B cell (primary cell): ENCODE data around the gene PCF11. TPM values are rescaled to one million over a fixed set of nuclear protein-coding genes. Genes with fewer than 3 reads are reported as not detected.

Experiments used
- ATAC-seq: fragments of 200-7000 bp; cut with Tn5 transposase; one replicate; pipeline ENCODE4 v1.10.0; 2021; ENCODE audit warnings: low read depth, mild to moderate bottlenecking, moderate number of reproducible peaks, moderate library complexity
- CTCF ChIA-PET: fragments of 350-600 bp; sonication (Branson Sonifier 250); formaldehyde crosslinking; loops from one replicate; lab custom pipeline; 2021; ENCODE audit warnings: antibody characterized with exemption, inconsistent platforms; lab: Charles Lee
- POLR2A ChIA-PET: fragments of 350-600 bp; sonication (Branson Sonifier 250); formaldehyde crosslinking; loops from one replicate; lab custom pipeline; 2021; ENCODE audit warnings: antibody characterized with exemption; lab: Charles Lee
- DNase-seq: peaks from one replicate; pipeline ENCODE4 v3.0.0; 2013
- H2AFZ ChIP-seq: 2 replicates; pipeline ENCODE4 v1.6.1; 2012; ENCODE audit warnings: mild to moderate bottlenecking, low read depth, low read length; ENCODE audit not compliant: insufficient read depth, poor library complexity, severe bottlenecking
- H3K27ac ChIP-seq, 2 donors: 1 replicate in 1 of 2; 2 replicates in 1 of 2; pipeline ENCODE4 v1.5.1; 2012 to 2013; ENCODE audit warnings: low read length in 2 of 2, mild to moderate bottlenecking in 2 of 2, moderate library complexity in 1 of 2
- H3K27me3 ChIP-seq, 4 experiments: fragments of 200-600 bp in 1 of 4; sonication (generic) in 1 of 4; replicated peaks in 1 of 4; 1 replicate in 2 of 4; 2 replicates in 2 of 4; pipeline versions ENCODE4 v1.6.1 to v1.7.0; 2013 to 2016; ENCODE audit warnings: low read length in 3 of 4, mild to moderate bottlenecking in 2 of 4, mixed read lengths in 1 of 4, moderate library complexity in 1 of 4; ENCODE audit not compliant: insufficient read depth in 4 of 4, control insufficient read depth in 3 of 4; ENCODE audit errors: control extremely low read depth in 1 of 4
- H3K36me3 ChIP-seq, 2 experiments: replicated peaks in 1 of 2; 1 replicate in 1 of 2; 2 replicates in 1 of 2; pipeline versions ENCODE4 v1.6.1 to v1.7.1; 2013; ENCODE audit warnings: low read length in 1 of 2; ENCODE audit not compliant: insufficient read depth in 2 of 2, control insufficient read depth in 1 of 2; ENCODE audit errors: control extremely low read depth in 1 of 2, extremely low read depth in 1 of 2
- H3K4me1 ChIP-seq, 2 donors: fragments of 200-600 bp in 1 of 2; sonication (generic) in 1 of 2; 1 replicate in 1 of 2; 2 replicates in 1 of 2; pipeline versions ENCODE4 v1.5.1 to v1.6.1; 2013 to 2017; ENCODE audit warnings: low read length in 2 of 2; ENCODE audit not compliant: control insufficient read depth in 2 of 2, insufficient read depth in 2 of 2
- H3K4me2 ChIP-seq: replicated peaks from 2 replicates; pipeline ENCODE3; 2012; ENCODE audit warnings: mild to moderate bottlenecking, low read depth, low read length; ENCODE audit not compliant: poor library complexity, severe bottlenecking
- H3K4me3 ChIP-seq, 5 experiments: fragments of 200-600 bp in 1 of 5; sonication (generic) in 1 of 5; 1 replicate in 3 of 5; 2 replicates in 2 of 5; pipeline versions ENCODE4 v1.5.1 to v1.7.0; 2011 to 2016; ENCODE audit warnings: low read length in 4 of 5, mild to moderate bottlenecking in 4 of 5, low read depth in 2 of 5, control low read depth in 1 of 5, moderate library complexity in 1 of 5; ENCODE audit not compliant: insufficient read depth in 1 of 5; ENCODE audit errors: control extremely low read depth in 1 of 5, extremely low read depth in 1 of 5
- H3K79me2 ChIP-seq: fragments of 200-600 bp; sonication (generic); one replicate; pipeline ENCODE4 v1.6.0; 2016; ENCODE audit warnings: low read length; ENCODE audit not compliant: control insufficient read depth, insufficient read depth
- H3K9ac ChIP-seq: fragments of 200-600 bp; sonication (generic); 2 replicates; pipeline ENCODE4 v1.6.1; 2017; ENCODE audit warnings: mild to moderate bottlenecking, low read length, moderate library complexity
- H3K9me3 ChIP-seq, 3 donors: one replicate each; pipeline versions ENCODE4 v1.6.1 to v1.7.1; 2013; ENCODE audit warnings: low read length in 2 of 3; ENCODE audit not compliant: control insufficient read depth in 2 of 3, insufficient read depth in 1 of 3; ENCODE audit errors: control extremely low read depth in 1 of 3
- H4K20me1 ChIP-seq: 2 replicates; pipeline ENCODE4 v1.6.0; 2012; ENCODE audit warnings: mild to moderate bottlenecking, low read length; ENCODE audit not compliant: insufficient read depth, control insufficient read depth, poor library complexity, severe bottlenecking
- H3K27ac Mint-ChIP-seq: one replicate; pipeline ENCODE4 v1.8.0; 2021; ENCODE audit warnings: mixed read lengths
- H3K27me3 Mint-ChIP-seq: one replicate; pipeline ENCODE4 v1.8.0; 2021; ENCODE audit warnings: mixed read lengths
- H3K4me1 Mint-ChIP-seq: one replicate; pipeline ENCODE4 v1.8.0; 2021; ENCODE audit warnings: mixed read lengths
- H3K4me3 Mint-ChIP-seq: one replicate; pipeline ENCODE4 v1.8.0; 2021; ENCODE audit warnings: mixed read lengths
- H3K9me3 Mint-ChIP-seq: one replicate; pipeline ENCODE4 v1.8.0; 2022; ENCODE audit warnings: mixed read lengths; ENCODE audit not compliant: insufficient read depth
- CTCF ChIP-seq: fragments of 200-600 bp; IDR thresholded peaks from one replicate; pipeline ENCODE4 v1.8.0; 2022; ENCODE audit warnings: antibody characterized with exemption, mild to moderate bottlenecking
- EZH2 ChIP-seq: IDR thresholded peaks from 2 replicates; pipeline ENCODE4 v1.6.1; 2012; ENCODE audit warnings: borderline replicate concordance, low read depth, mild to moderate bottlenecking, moderate library complexity, low read length; ENCODE audit not compliant: insufficient read depth, poor library complexity, severe bottlenecking
- WGBS: methylation state at CpG from one replicate; pipeline ENCODE4 v1.1.5; 2013; ENCODE audit warnings: missing lambda C conversion rate; ENCODE audit not compliant: insufficient coverage; 5-methylcytosine and 5-hydroxymethylcytosine counted together
- intact Hi-C: fragments of 100-400 bp; cut with micrococcal nuclease; formaldehyde crosslinking; loops from one replicate; pipeline ENCODE4 v1.10.0; 2022
- polyA plus RNA-seq: library from polyadenylated mRNA; depleted of rRNA; stranded (reverse); fragments of >200 nt; gene quantifications from 2 replicates; pipeline ENCODE4 v1.2.3, GENCODE V29; 2012
- total RNA-seq, 2 donors: library from RNA; stranded (reverse); fragments of 120-200 nt in 1 of 2; gene quantifications; 1 replicate in 1 of 2; 2 replicates in 1 of 2; pipeline versions ENCODE4 v1.2.3 to v1.2.4, GENCODE V29; 2013 to 2022

Gene PCF11
- total and polyA plus RNA-seq, 2 donors (not counting 1 experiment from before 2014, with no cell fraction given), result 123 to 185 TPM

DNA sequence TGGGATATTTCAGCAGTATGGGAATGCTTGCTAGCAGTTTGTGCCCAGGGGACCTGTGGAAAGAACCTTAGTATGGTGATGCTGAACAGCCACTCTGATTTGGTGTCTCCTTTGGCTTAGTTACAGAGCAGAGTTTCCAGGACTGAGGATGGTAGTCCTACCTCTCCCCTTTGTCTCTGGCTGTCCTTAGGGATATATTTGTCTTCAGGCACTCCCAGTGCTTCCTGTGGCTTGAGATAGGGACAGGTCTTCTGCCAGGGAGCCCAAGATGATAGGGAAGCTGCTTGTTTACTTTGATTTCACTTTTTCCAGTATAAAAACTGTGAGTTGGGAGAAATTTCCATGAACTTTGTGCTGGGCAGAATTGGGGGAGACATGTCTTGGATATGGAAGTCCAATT lies 64.8 kb downstream of the PCF11 start:
- no peaks in the 10 kb centered on the region for H3K9me3 Mint-ChIP-seq

DNA sequence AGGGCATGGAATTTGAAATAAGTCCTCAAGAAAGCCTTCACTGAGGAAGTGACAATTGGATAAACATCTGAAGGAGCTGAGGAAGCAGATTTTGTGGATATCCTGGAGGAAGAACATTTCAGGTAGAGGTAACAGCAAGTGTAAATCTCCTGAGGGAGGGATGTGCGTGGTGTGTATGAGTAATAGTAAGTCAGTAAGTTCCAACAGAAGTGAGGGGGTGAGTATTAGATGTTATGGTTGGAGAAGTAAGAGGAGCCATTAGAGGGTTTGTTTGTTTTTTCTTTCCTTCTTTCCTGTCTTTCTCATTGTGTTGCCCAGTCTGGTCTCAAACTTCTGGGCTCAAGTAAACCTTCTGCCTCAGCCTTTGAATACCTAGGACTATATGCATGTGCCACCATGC lies 65.6 kb downstream of the PCF11 start:
- H3K27me3 ChIP-seq, result peaks cover 0 to 3% (median 0%) of the 10 kb centered on the region in 4 experiments
- WGBS, result 100% methylated on average over 1 of the region's 1 CpG
- H3K36me3 ChIP-seq, result no peaks in the 10 kb centered on the region
- no peak overlapping the region for H3K4me3 ChIP-seq
- ChIA-PET POLR2A (no interaction called here), CTCF (no interaction called here)
- Mint-ChIP-seq H3K4me3 (no peak overlapping the region), H3K9me3 (no peaks in the 10 kb centered on the region), H3K27ac (no peak overlapping the region), H3K4me1 (no peaks in the 10 kb centered on the region), H3K27me3 (no peaks in the 10 kb centered on the region)
- no peaks in the 10 kb centered on the region for H3K4me1 ChIP-seq
- intact Hi-C loops, result no loop called here
- no peak overlapping the region for H2AFZ ChIP-seq
- no peak for DNase-seq
- no peaks in the 10 kb centered on the region for H3K9me3 ChIP-seq
- no peaks in the 10 kb centered on the region for H3K79me2 ChIP-seq
- TF ChIP-seq CTCF (no peak), EZH2 (no peak)
- H3K9ac ChIP-seq, result no peak overlapping the region
- no peak overlapping the region for H3K27ac ChIP-seq
- H4K20me1 ChIP-seq, result no peaks in the 10 kb centered on the region
- no peak for ATAC-seq
- H3K4me2 ChIP-seq, result no peak overlapping the region

More for the DNA sequence above, 64.8 kb downstream of the PCF11 start:
- ChIA-PET POLR2A (no interaction called here), CTCF (interaction anchor here (1.2 kb wide), 1 partner anchor 28 kb away, joined by 3 read pairs; no protein-coding TSS in a partner anchor)
- H3K9ac ChIP-seq, result no peak overlapping the region
- TF ChIP-seq CTCF, result no peak
- TF ChIP-seq EZH2, result no peak
- Mint-ChIP-seq H3K27ac (no peak overlapping the region), H3K27me3 (no peaks in the 10 kb centered on the region), H3K4me1 (no peaks in the 10 kb centered on the region), H3K4me3 (no peak overlapping the region)
- ATAC-seq (no peak), DNase-seq (no peak)
- no peaks in the 10 kb centered on the region for H3K9me3 ChIP-seq
- no peak overlapping the region for H2AFZ ChIP-seq
- H3K4me3 ChIP-seq, result no peak overlapping the region
- intact Hi-C loops, result no loop called here
- H3K27me3 ChIP-seq, result peaks cover 0 to 3% (median 0%) of the 10 kb centered on the region in 4 experiments
- no peaks in the 10 kb centered on the region for H3K36me3 ChIP-seq
- H3K79me2 ChIP-seq, result no peaks in the 10 kb centered on the region
- no peaks in the 10 kb centered on the region for H3K4me1 ChIP-seq
- no peak overlapping the region for H3K4me2 ChIP-seq
- H3K27ac ChIP-seq, result no peak overlapping the region
- no peaks in the 10 kb centered on the region for H4K20me1 ChIP-seq
